HEK293 (cell line): Measurements from ENCODE around the gene RACGAP1.

Experiments used
- GFI1B ChIP-seq: fragments of 450-650 bp; formaldehyde crosslinking; IDR thresholded peaks from 2 replicates; pipeline ENCODE4 v1.5.1; 2016; ENCODE audit warnings: missing biosample characterization, missing genetic modification characterization
- GLIS2 ChIP-seq: fragments of 450-650 bp; formaldehyde crosslinking; IDR thresholded peaks from 2 replicates; pipeline ENCODE4 v1.5.1; 2016; ENCODE audit warnings: missing biosample characterization, missing genetic modification characterization
- IKZF3 ChIP-seq: fragments of 450-650 bp; IDR thresholded peaks from 2 replicates; pipeline ENCODE4 v1.5.0; 2018; ENCODE audit warnings: missing biosample characterization, mild to moderate bottlenecking, missing genetic modification characterization, moderate library complexity
- KLF7 ChIP-seq: fragments of 450-650 bp; formaldehyde crosslinking; IDR thresholded peaks from 2 replicates; pipeline ENCODE4 v1.5.1; 2016; ENCODE audit warnings: missing biosample characterization, missing genetic modification characterization, borderline replicate concordance
- OVOL3 ChIP-seq: fragments of 450-650 bp; formaldehyde crosslinking; IDR thresholded peaks from 2 replicates; pipeline ENCODE4 v1.5.1; 2016; ENCODE audit warnings: missing biosample characterization, missing genetic modification characterization
- SETDB1 ChIP-seq: IDR thresholded peaks from one replicate; pipeline ENCODE4 v1.6.1; 2017; ENCODE audit warnings: mild to moderate bottlenecking, low read length, moderate library complexity, mixed read lengths; ENCODE audit not compliant: insufficient read length
- ZBTB21 ChIP-seq: fragments of 450-650 bp; formaldehyde crosslinking; IDR thresholded peaks from 2 replicates; pipeline ENCODE4 v1.5.1; 2017; ENCODE audit warnings: missing biosample characterization, missing genetic modification characterization
- ZFHX2 ChIP-seq: fragments of 450-650 bp; formaldehyde crosslinking; conservative IDR thresholded peaks from 2 replicates; pipeline ENCODE4 v1.5.1; 2016; ENCODE audit warnings: missing biosample characterization, missing genetic modification characterization
- ZFP37 ChIP-seq: fragments of 450-650 bp; formaldehyde crosslinking; IDR thresholded peaks from 2 replicates; pipeline ENCODE4 v1.5.1; 2016; ENCODE audit warnings: missing biosample characterization, missing genetic modification characterization
- ZNF157 ChIP-seq: fragments of 450-650 bp; formaldehyde crosslinking; IDR thresholded peaks from 2 replicates; pipeline ENCODE4 v1.5.1; 2016; ENCODE audit warnings: missing biosample characterization, missing genetic modification characterization
- ZNF2 ChIP-seq: fragments of 450-650 bp; formaldehyde crosslinking; IDR thresholded peaks from 2 replicates; pipeline ENCODE4 v1.5.1; 2016; ENCODE audit warnings: missing biosample characterization, missing genetic modification characterization
- ZNF23 ChIP-seq: fragments of 450-650 bp; formaldehyde crosslinking; IDR thresholded peaks from 2 replicates; pipeline ENCODE4 v1.5.1; 2016; ENCODE audit warnings: missing biosample characterization, missing genetic modification characterization, borderline replicate concordance
- ZNF335 ChIP-seq: fragments of 450-650 bp; formaldehyde crosslinking; conservative IDR thresholded peaks from 2 replicates; pipeline ENCODE4 v1.5.1; 2016; ENCODE audit warnings: missing biosample characterization, missing genetic modification characterization
- ZNF623 ChIP-seq: fragments of 450-650 bp; formaldehyde crosslinking; IDR thresholded peaks from 2 replicates; pipeline ENCODE4 v1.5.1; 2016; ENCODE audit warnings: missing biosample characterization, missing genetic modification characterization
- ZNF76 ChIP-seq: fragments of 450-650 bp; formaldehyde crosslinking; IDR thresholded peaks from 2 replicates; pipeline ENCODE4; 2016; ENCODE audit warnings: low read depth, missing biosample characterization, missing genetic modification characterization, borderline replicate concordance
- ZNF777 ChIP-seq: fragments of 450-650 bp; formaldehyde crosslinking; IDR thresholded peaks from 2 replicates; pipeline ENCODE4 v1.5.1; 2017; ENCODE audit warnings: missing biosample characterization, missing genetic modification characterization, borderline replicate concordance
- ZNF785 ChIP-seq: fragments of 450-650 bp; formaldehyde crosslinking; IDR thresholded peaks from 2 replicates; pipeline ENCODE4 v1.5.1; 2016; ENCODE audit warnings: missing biosample characterization, missing genetic modification characterization
- ZNF843 ChIP-seq: fragments of 450-650 bp; formaldehyde crosslinking; IDR thresholded peaks from 2 replicates; pipeline ENCODE4 v1.5.1; 2016; ENCODE audit warnings: missing biosample characterization, missing genetic modification characterization
- TF ChIP-seq, protein P1 (sequence below): fragments of 450-650 bp; formaldehyde crosslinking; IDR thresholded peaks from 2 replicates; pipeline ENCODE4 v1.5.1; 2016; ENCODE audit warnings: missing biosample characterization, missing genetic modification characterization
- TF ChIP-seq, protein P2 (sequence below): fragments of 450-650 bp; formaldehyde crosslinking; IDR thresholded peaks from 2 replicates; pipeline ENCODE4 v1.5.1; 2017; ENCODE audit warnings: missing biosample characterization, missing genetic modification characterization
- TF ChIP-seq, protein P3 (sequence below): fragments of 450-650 bp; formaldehyde crosslinking; IDR thresholded peaks from 2 replicates; pipeline ENCODE4 v1.5.1; 2017; ENCODE audit warnings: missing biosample characterization, missing genetic modification characterization
- TF ChIP-seq, protein P4 (sequence below): fragments of 450-650 bp; formaldehyde crosslinking; IDR thresholded peaks from 2 replicates; pipeline ENCODE4 v1.5.1; 2016; ENCODE audit warnings: missing biosample characterization, missing genetic modification characterization
- TF ChIP-seq, protein P5 (sequence below): fragments of 450-650 bp; formaldehyde crosslinking; IDR thresholded peaks from 2 replicates; pipeline ENCODE4 v1.5.1; 2016; ENCODE audit warnings: missing biosample characterization, missing genetic modification characterization
- TF ChIP-seq, protein P6 (sequence below): fragments of 450-650 bp; formaldehyde crosslinking; IDR thresholded peaks from 2 replicates; pipeline ENCODE4 v1.5.1; 2016; ENCODE audit warnings: missing biosample characterization, missing genetic modification characterization
- TF ChIP-seq, protein P7 (sequence below): fragments of 450-650 bp; formaldehyde crosslinking; IDR thresholded peaks from 2 replicates; pipeline ENCODE4 v1.5.1; 2016; ENCODE audit warnings: missing biosample characterization, missing genetic modification characterization

The RACGAP1 gene

DNA sequence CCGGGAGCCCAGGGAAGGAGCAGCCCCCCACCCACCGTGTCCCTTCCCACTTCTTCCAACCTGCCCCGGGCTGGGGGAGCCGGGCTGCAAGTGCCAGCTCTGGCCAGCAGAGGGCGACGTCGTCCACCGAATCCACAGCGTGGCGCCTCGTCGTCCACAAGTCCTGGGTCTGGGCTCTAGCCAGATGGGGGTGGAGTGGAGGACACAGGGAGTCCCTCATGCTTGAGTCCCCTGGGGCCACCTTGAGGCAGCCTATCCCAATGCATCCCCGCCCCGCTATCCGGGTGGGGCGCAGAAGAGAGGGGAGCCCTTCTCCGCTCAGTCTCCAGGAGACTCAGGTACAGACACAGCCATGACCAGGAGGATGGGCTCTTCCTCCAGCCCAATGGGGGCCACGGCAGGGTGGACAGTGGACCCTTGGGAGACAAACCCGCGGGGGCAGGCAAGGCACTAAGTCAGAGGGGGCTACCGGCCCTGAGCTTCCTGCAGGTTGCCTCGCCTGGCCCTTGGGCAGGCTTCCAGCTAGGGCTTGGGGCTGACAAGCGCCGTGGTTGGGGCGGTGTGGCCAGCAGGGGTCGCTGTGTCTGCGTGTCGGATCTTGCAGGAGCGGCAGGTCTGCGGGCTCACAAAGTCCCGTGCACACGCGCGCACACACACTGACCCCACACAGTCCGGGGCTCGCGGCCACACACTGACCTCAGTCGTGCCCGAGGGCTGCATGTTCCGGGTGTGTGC lies 58.1 kb downstream of the RACGAP1 start (continued):
- TF ChIP-seq, protein P1, sequence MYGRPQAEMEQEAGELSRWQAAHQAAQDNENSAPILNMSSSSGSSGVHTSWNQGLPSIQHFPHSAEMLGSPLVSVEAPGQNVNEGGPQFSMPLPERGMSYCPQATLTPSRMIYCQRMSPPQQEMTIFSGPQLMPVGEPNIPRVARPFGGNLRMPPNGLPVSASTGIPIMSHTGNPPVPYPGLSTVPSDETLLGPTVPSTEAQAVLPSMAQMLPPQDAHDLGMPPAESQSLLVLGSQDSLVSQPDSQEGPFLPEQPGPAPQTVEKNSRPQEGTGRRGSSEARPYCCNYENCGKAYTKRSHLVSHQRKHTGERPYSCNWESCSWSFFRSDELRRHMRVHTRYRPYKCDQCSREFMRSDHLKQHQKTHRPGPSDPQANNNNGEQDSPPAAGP (tag by site-specific recombination), result peak; percentile 74; the same call in 1 of the 2 replicates
- TF ChIP-seq, protein P2, sequence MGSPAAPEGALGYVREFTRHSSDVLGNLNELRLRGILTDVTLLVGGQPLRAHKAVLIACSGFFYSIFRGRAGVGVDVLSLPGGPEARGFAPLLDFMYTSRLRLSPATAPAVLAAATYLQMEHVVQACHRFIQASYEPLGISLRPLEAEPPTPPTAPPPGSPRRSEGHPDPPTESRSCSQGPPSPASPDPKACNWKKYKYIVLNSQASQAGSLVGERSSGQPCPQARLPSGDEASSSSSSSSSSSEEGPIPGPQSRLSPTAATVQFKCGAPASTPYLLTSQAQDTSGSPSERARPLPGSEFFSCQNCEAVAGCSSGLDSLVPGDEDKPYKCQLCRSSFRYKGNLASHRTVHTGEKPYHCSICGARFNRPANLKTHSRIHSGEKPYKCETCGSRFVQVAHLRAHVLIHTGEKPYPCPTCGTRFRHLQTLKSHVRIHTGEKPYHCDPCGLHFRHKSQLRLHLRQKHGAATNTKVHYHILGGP (tag by site-specific recombination), result no peak
- TF ChIP-seq ZNF23 (tag by site-specific recombination), result no peak
- peak; percentile 78 for TF ChIP-seq IKZF3 (tag by site-specific recombination)
- peak; percentile 49; the same call in 1 of the 2 replicates for TF ChIP-seq KLF7 (tag by site-specific recombination)
- TF ChIP-seq, protein P3, sequence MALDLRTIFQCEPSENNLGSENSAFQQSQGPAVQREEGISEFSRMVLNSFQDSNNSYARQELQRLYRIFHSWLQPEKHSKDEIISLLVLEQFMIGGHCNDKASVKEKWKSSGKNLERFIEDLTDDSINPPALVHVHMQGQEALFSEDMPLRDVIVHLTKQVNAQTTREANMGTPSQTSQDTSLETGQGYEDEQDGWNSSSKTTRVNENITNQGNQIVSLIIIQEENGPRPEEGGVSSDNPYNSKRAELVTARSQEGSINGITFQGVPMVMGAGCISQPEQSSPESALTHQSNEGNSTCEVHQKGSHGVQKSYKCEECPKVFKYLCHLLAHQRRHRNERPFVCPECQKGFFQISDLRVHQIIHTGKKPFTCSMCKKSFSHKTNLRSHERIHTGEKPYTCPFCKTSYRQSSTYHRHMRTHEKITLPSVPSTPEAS (tag by site-specific recombination), result peak; percentile 96
- TF ChIP-seq ZFHX2 (tag by site-specific recombination), result peak; percentile 77
- TF ChIP-seq, protein P4, sequence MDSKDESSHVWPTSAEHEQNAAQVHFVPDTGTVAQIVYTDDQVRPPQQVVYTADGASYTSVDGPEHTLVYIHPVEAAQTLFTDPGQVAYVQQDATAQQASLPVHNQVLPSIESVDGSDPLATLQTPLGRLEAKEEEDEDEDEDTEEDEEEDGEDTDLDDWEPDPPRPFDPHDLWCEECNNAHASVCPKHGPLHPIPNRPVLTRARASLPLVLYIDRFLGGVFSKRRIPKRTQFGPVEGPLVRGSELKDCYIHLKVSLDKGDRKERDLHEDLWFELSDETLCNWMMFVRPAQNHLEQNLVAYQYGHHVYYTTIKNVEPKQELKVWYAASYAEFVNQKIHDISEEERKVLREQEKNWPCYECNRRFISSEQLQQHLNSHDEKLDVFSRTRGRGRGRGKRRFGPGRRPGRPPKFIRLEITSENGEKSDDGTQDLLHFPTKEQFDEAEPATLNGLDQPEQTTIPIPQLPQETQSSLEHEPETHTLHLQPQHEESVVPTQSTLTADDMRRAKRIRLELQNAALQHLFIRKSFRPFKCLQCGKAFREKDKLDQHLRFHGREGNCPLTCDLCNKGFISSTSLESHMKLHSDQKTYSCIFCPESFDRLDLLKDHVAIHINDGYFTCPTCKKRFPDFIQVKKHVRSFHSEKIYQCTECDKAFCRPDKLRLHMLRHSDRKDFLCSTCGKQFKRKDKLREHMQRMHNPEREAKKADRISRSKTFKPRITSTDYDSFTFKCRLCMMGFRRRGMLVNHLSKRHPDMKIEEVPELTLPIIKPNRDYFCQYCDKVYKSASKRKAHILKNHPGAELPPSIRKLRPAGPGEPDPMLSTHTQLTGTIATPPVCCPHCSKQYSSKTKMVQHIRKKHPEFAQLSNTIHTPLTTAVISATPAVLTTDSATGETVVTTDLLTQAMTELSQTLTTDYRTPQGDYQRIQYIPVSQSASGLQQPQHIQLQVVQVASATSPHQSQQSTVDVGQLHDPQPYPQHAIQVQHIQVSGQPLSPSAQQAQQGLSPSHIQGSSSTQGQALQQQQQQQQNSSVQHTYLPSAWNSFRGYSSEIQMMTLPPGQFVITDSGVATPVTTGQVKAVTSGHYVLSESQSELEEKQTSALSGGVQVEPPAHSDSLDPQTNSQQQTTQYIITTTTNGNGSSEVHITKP (tag by site-specific recombination), result peak; percentile 87
- no peak for TF ChIP-seq GFI1B
- TF ChIP-seq ZNF335, result peak; percentile 79
- TF ChIP-seq ZNF785 (tag by site-specific recombination), result peak; percentile 92
- no peak for TF ChIP-seq OVOL3
- TF ChIP-seq, protein P5, sequence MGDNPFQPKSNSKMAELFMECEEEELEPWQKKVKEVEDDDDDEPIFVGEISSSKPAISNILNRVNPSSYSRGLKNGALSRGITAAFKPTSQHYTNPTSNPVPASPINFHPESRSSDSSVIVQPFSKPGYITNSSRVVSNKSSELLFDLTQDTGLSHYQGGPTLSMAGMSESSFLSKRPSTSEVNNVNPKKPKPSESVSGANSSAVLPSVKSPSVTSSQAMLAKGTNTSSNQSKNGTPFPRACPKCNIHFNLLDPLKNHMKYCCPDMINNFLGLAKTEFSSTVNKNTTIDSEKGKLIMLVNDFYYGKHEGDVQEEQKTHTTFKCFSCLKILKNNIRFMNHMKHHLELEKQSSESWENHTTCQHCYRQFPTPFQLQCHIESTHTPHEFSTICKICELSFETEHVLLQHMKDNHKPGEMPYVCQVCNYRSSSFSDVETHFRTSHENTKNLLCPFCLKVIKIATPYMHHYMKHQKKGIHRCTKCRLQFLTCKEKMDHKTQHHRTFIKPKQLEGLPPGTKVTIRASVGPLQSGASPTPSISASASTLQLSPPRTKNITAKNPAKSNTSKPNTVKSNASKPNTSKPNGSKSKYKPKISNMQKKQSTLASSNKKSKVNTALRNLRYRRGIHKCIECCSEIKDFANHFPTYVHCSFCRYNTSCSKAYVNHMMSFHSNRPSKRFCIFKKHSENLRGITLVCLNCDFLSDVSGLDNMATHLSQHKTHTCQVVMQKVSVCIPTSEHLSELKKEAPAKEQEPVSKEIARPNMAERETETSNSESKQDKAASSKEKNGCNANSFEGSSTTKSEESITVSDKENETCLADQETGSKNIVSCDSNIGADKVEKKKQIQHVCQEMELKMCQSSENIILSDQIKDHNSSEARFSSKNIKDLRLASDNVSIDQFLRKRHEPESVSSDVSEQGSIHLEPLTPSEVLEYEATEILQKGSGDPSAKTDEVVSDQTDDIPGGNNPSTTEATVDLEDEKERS, result 0 out of 2 replicates have a peak, but pooled peaks have one; percentile 5
- peak; percentile 95 for TF ChIP-seq GLIS2
- peak; percentile 26; the same call in 1 of the 2 replicates for TF ChIP-seq ZBTB21 (tag by site-specific recombination)
- 0 out of 2 replicates have a peak, but pooled peaks have one; percentile 34 for TF ChIP-seq ZNF76
- no peak for TF ChIP-seq ZNF157 (tag by site-specific recombination)
- TF ChIP-seq, protein P6, sequence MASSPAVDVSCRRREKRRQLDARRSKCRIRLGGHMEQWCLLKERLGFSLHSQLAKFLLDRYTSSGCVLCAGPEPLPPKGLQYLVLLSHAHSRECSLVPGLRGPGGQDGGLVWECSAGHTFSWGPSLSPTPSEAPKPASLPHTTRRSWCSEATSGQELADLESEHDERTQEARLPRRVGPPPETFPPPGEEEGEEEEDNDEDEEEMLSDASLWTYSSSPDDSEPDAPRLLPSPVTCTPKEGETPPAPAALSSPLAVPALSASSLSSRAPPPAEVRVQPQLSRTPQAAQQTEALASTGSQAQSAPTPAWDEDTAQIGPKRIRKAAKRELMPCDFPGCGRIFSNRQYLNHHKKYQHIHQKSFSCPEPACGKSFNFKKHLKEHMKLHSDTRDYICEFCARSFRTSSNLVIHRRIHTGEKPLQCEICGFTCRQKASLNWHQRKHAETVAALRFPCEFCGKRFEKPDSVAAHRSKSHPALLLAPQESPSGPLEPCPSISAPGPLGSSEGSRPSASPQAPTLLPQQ (tag by site-specific recombination), result peak; percentile 57
- TF ChIP-seq ZFP37 (tag by site-specific recombination), result peak; percentile 85; the same call in 1 of the 2 replicates
- TF ChIP-seq, protein P7, sequence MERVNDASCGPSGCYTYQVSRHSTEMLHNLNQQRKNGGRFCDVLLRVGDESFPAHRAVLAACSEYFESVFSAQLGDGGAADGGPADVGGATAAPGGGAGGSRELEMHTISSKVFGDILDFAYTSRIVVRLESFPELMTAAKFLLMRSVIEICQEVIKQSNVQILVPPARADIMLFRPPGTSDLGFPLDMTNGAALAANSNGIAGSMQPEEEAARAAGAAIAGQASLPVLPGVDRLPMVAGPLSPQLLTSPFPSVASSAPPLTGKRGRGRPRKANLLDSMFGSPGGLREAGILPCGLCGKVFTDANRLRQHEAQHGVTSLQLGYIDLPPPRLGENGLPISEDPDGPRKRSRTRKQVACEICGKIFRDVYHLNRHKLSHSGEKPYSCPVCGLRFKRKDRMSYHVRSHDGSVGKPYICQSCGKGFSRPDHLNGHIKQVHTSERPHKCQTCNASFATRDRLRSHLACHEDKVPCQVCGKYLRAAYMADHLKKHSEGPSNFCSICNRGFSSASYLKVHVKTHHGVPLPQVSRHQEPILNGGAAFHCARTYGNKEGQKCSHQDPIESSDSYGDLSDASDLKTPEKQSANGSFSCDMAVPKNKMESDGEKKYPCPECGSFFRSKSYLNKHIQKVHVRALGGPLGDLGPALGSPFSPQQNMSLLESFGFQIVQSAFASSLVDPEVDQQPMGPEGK (tag by site-specific recombination), result peak; percentile 97
- no peak for TF ChIP-seq ZNF777
- 0 out of 2 replicates have a peak, but pooled peaks have one; percentile 20 for TF ChIP-seq ZNF623 (tag by site-specific recombination)
- no peak for TF ChIP-seq SETDB1
- peak; percentile 38; the same call in 1 of the 2 replicates for TF ChIP-seq ZNF843 (tag by site-specific recombination)
- peak; percentile 96 for TF ChIP-seq ZNF2 (tag by site-specific recombination)
